ENCODE data around the gene NDUFAF8.

NDUFAF8 gene

GRCh38 chr17:81287152-81287551 lies 48.0 kb downstream of the NDUFAF8 start:
- TF ChIP-seq CTCF (IDR thresholded peaks at IDR 0.05; ENCODE audit: insufficient read depth, low read length, poor library complexity, severe bottlenecking) = no peak
- DNase-seq (ENCODE audit: extremely low read depth, insufficient read length) = no peak
- no peak overlapping the region for H3K4me3 ChIP-seq (replicated peaks; ENCODE audit: low read depth, low read length)
- H3K36me3 ChIP-seq (ENCODE audit: control insufficient read depth, insufficient read depth, low read length) = peaks cover 27% of the 10 kb centered on the region
- H3K27me3 ChIP-seq (replicated peaks; ENCODE audit: control insufficient read depth, insufficient read depth, low read length) = no peaks in the 10 kb centered on the region

- DNase-seq (ENCODE audit: extremely low read depth, insufficient read length) = no peak
These were observed 48.8 kb downstream of the NDUFAF8 start for GRCh38 chr17:81287741-81288430.

GRCh38 chr17:81288715-81289114 lies 49.6 kb downstream of the NDUFAF8 start:
- H3K36me3 ChIP-seq (ENCODE audit: control insufficient read depth, insufficient read depth, low read length) = peaks cover 20% of the 10 kb centered on the region
- no peak overlapping the region for H3K4me3 ChIP-seq (replicated peaks; ENCODE audit: low read depth, low read length)
- H3K27me3 ChIP-seq (replicated peaks; ENCODE audit: control insufficient read depth, insufficient read depth, low read length) = no peaks in the 10 kb centered on the region
- TF ChIP-seq CTCF (IDR thresholded peaks at IDR 0.05; ENCODE audit: insufficient read depth, low read length, poor library complexity, severe bottlenecking) = no peak
- no peak for DNase-seq (ENCODE audit: extremely low read depth, insufficient read length)

More at GRCh38 chr17:81287741-81288430, 48.8 kb downstream of the NDUFAF8 start:
- TF ChIP-seq CTCF (IDR thresholded peaks at IDR 0.05; ENCODE audit: insufficient read depth, low read length, poor library complexity, severe bottlenecking) = no peak
- Histone ChIP-seq H3K4me3 (replicated peaks; ENCODE audit: low read depth, low read length) (no peak overlapping the region), H3K27me3 (replicated peaks; ENCODE audit: control insufficient read depth, insufficient read depth, low read length) (no peaks in the 10 kb centered on the region), H3K36me3 (ENCODE audit: control insufficient read depth, insufficient read depth, low read length) (peaks cover 23% of the 10 kb centered on the region)

DNA sequence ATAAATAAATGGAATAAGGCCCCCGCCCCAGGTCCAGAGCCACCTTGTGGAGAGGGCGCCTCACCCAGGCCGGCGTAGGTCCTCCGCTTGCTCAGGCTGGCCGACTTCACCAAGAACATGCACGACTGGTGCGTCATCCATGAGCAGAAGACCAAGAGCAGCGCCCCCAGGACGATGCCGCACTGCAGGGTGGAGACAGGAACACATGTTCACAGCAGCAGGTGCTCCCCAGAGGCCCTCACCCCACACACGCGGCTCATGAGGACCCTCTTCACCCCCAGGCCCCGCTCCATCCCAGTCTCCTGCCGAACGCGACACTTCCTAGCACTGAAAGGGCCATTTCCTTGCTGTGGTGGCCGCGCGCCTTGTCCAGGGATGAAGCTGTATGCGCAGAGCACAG lies 50.5 kb downstream of the NDUFAF8 start:
- Histone ChIP-seq H3K27me3 (replicated peaks; ENCODE audit: control insufficient read depth, insufficient read depth, low read length) (no peaks in the 10 kb centered on the region), H3K4me3 (replicated peaks; ENCODE audit: low read depth, low read length) (no peak overlapping the region), H3K36me3 (ENCODE audit: control insufficient read depth, insufficient read depth, low read length) (peaks cover 20% of the 10 kb centered on the region)
- no peak for TF ChIP-seq CTCF (IDR thresholded peaks at IDR 0.05; ENCODE audit: insufficient read depth, low read length, poor library complexity, severe bottlenecking)
- DNase-seq (ENCODE audit: extremely low read depth, insufficient read length) = no peak

DNA sequence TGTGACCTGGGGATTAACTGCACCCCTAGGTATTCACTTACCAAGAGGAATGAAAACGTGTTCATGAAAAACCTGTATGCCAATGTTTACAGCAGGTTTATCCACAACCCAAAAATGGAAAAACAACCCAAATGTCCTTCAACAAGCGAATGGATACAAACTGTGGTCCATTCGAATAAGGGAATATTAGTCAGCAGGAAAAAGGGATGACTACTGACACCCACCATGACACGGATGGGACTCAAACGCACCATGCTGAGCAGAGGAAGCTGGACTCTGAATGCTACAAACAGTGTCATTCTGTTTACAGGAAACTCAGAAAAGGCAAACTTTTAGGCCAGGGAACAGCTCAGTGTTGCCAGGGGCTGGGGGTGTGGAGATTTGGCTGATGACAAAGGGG lies 51.1 kb downstream of the NDUFAF8 start:
- H3K4me3 ChIP-seq (replicated peaks; ENCODE audit: low read depth, low read length) = no peak overlapping the region
- no peak for DNase-seq (ENCODE audit: extremely low read depth, insufficient read length)
- no peak for TF ChIP-seq CTCF (IDR thresholded peaks at IDR 0.05; ENCODE audit: insufficient read depth, low read length, poor library complexity, severe bottlenecking)
- H3K27me3 ChIP-seq (replicated peaks; ENCODE audit: control insufficient read depth, insufficient read depth, low read length) = no peaks in the 10 kb centered on the region
- H3K36me3 ChIP-seq (ENCODE audit: control insufficient read depth, insufficient read depth, low read length) = peaks cover 20% of the 10 kb centered on the region

Data from GM06990 (cell line).